ENCODE results near the gene RTCA.
A peak's percentile ranks its signal among the peaks of the same experiment; 100 is the strongest.
"Not testable (repeated sequence)": the region's sequence is repeated elsewhere in the genome, so short reads cannot be mapped to it uniquely, and the experiment has no call there.

Gene RTCA

GRCh38 chr1:100265931-100266740, at the start of gene RTCA:
Gene RTCA, plus strand, starts transcription at chr1:100266216. Its CDS starts 160 bp downstream, at chr1:100266376.
- peak; percentile 92 for DNase-seq

- DNase-seq: no peak
Observed at GRCh38 chr1:100217834-100218233, 48.2 kb upstream of the RTCA start.

GRCh38 chr1:100219457-100219856, 46.6 kb upstream of the RTCA start:
- no peak for DNase-seq

GRCh38 chr1:100219883-100220282, 46.1 kb upstream of the RTCA start:
- no peak for DNase-seq

- DNase-seq: no peak
Observed at GRCh38 chr1:100222428-100222827, 43.6 kb upstream of the RTCA start.

GRCh38 chr1:100229681-100230443, 36.2 kb upstream of the RTCA start:
- no peak for DNase-seq

- DNase-seq: no peak
Observed at GRCh38 chr1:100230765-100231164, 35.3 kb upstream of the RTCA start.

GRCh38 chr1:100231721-100232120, 34.3 kb upstream of the RTCA start:
- DNase-seq: no peak

- no peak for DNase-seq
Observed at GRCh38 chr1:100232156-100232555, 33.9 kb upstream of the RTCA start.

GRCh38 chr1:100233566-100233965, 32.5 kb upstream of the RTCA start:
- not testable (repeated sequence) for DNase-seq

GRCh38 chr1:100234432-100234831, 31.6 kb upstream of the RTCA start:
- DNase-seq: no peak

- no peak for DNase-seq
Observed at GRCh38 chr1:100237091-100237490, 28.9 kb upstream of the RTCA start.

GRCh38 chr1:100239961-100240360, 26.1 kb upstream of the RTCA start:
- DNase-seq: no peak

- no peak for DNase-seq
Observed at GRCh38 chr1:100240631-100241030, 25.4 kb upstream of the RTCA start.

GRCh38 chr1:100246738-100247137, 19.3 kb upstream of the RTCA start:
- no peak for DNase-seq

GRCh38 chr1:100249155-100249536, 16.9 kb upstream of the RTCA start:
- no peak for DNase-seq

GRCh38 chr1:100249537-100250257, 16.3 kb upstream of the RTCA start, which contains the start of gene DBT:
Gene DBT, minus strand, starts transcription at chr1:100249834. Its CDS starts 14 bp downstream, at chr1:100249820.
- peak; percentile 93 for DNase-seq

- DNase-seq: no peak
Observed at GRCh38 chr1:100250264-100250663, 15.8 kb upstream of the RTCA start.

- no peak for DNase-seq
Observed at GRCh38 chr1:100250807-100251206, 15.2 kb upstream of the RTCA start.

GRCh38 chr1:100252901-100253300, 13.1 kb upstream of the RTCA start:
- DNase-seq: no peak

- DNase-seq: no peak
Observed at GRCh38 chr1:100253552-100253951, 12.5 kb upstream of the RTCA start.

- not testable (repeated sequence) for DNase-seq
Observed at GRCh38 chr1:100256273-100256672, 9.7 kb upstream of the RTCA start.

- DNase-seq: not testable (repeated sequence)
Observed at GRCh38 chr1:100258427-100258826, 7.6 kb upstream of the RTCA start.
